ENCODE results near the gene NFATC4. TPM values are rescaled to one million over a fixed set of nuclear protein-coding genes. Genes with fewer than 3 reads are reported as not detected.
"Not testable (repeated sequence)": the region's sequence is repeated elsewhere in the genome, so short reads cannot be mapped to it uniquely, and the experiment has no call there.

Gene NFATC4
- total and polyA plus RNA-seq, 10 of the 15 experiments (the other 5 are each of a cell fraction or from before 2014, with no cell fraction given) = 0.97 to 14.3 (median 4.9) TPM

- TF ChIP-seq ASH2L (IDR thresholded peaks at IDR 0.05; ENCODE audit: borderline replicate concordance, low read depth) = no peak
These were observed 16.5 kb upstream of the NFATC4 start (continued) for GRCh38 chr14:24351517-24351916.

GRCh38 chr14:24353559-24354481 lies 14.2 kb upstream of the NFATC4 start:
- Histone ChIP-seq H3K4me3 (no peak overlapping the region), H3K9me3 (replicated peaks; ENCODE audit: control insufficient read depth, insufficient read depth, low read length) (no peaks in the 10 kb centered on the region), H3K27ac (ENCODE audit: control insufficient read depth, insufficient read depth) (no peak overlapping the region), H2AFZ (ENCODE audit: control insufficient read depth, low read depth, low read length) (no peak overlapping the region), H3K27me3 (replicated peaks in 1 of 2; ENCODE audit: control insufficient read depth in 2 of 2, insufficient read depth in 2 of 2, low read length in 1 of 2) (peaks cover 1 to 4% of the 10 kb centered on the region in 2 experiments; a peak in 3 of 4 replicates), H3K79me2 (ENCODE audit: control insufficient read depth, insufficient read depth, low read length) (no peaks in the 10 kb centered on the region), H3K36me3 (ENCODE audit: control insufficient read depth in 2 of 2, insufficient read depth in 2 of 2, low read length in 1 of 2) (no peaks in the 10 kb centered on the region), H3K4me1 (ENCODE audit: control insufficient read depth, insufficient read depth, low read length) (no peaks in the 10 kb centered on the region), H4K20me1 (ENCODE audit: control insufficient read depth, insufficient read depth) (no peaks in the 10 kb centered on the region), H3K4me2 (ENCODE audit: control insufficient read depth, insufficient read depth) (no peak overlapping the region), H3K9ac (ENCODE audit: control insufficient read depth, insufficient read depth, low read length) (no peak overlapping the region)
- RAD21 ChIA-PET (ENCODE audit: unreplicated experiment) = no interaction called here
- ATAC-seq (peak; percentile 71), FAIRE-seq (no peak), DNase-seq (ENCODE audit: low read depth, low spot score) (no peak)
- intact Hi-C loops (cut with micrococcal nuclease; ENCODE audit: unreplicated experiment) (no loop called here), in situ Hi-C loops (cut with MboI) (no loop called here)
- CTCF ChIA-PET = interaction anchor here (2.5 kb wide), 1 partner anchor 20 kb away, joined by 10 read pairs; no protein-coding TSS in a partner anchor
- WGBS (ENCODE audit: insufficient coverage, insufficient replicate concordance, low lambda C conversion rate, missing lambda C conversion rate) = 52% methylated on average over 5 of the region's 5 CpGs
- BruUV-seq (replicated peaks) = no TSS peak
- SMC1A ChIA-PET (ENCODE audit: uncharacterized antibody, unreplicated experiment) = no interaction called here
- POLR2A ChIA-PET = no interaction called here
- no peak for TF ChIP-seq PAX5 (IDR thresholded peaks at IDR 0.05; ENCODE audit: borderline replicate concordance, low read depth, low read length)
- TF ChIP-seq STAT1 (conservative IDR thresholded peaks at IDR 0.05) = no peak
- TF ChIP-seq ZNF384 (IDR thresholded peaks at IDR 0.05; ENCODE audit: borderline replicate concordance, low read depth, low read length) = no peak
- TF ChIP-seq BCL3 (IDR thresholded peaks at IDR 0.05; ENCODE audit: borderline replicate concordance, insufficient read depth, low read depth, low read length, poor library complexity, severe bottlenecking) = no peak
- TF ChIP-seq LARP7 (IDR thresholded peaks at IDR 0.05) = no peak
- TF ChIP-seq, protein P1, sequence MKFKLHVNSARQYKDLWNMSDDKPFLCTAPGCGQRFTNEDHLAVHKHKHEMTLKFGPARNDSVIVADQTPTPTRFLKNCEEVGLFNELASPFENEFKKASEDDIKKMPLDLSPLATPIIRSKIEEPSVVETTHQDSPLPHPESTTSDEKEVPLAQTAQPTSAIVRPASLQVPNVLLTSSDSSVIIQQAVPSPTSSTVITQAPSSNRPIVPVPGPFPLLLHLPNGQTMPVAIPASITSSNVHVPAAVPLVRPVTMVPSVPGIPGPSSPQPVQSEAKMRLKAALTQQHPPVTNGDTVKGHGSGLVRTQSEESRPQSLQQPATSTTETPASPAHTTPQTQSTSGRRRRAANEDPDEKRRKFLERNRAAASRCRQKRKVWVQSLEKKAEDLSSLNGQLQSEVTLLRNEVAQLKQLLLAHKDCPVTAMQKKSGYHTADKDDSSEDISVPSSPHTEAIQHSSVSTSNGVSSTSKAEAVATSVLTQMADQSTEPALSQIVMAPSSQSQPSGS (IDR thresholded peaks at IDR 0.05; ENCODE audit: low read length) = no peak
- no peak for TF ChIP-seq POLR2AphosphoS5 (IDR thresholded peaks at IDR 0.05; ENCODE audit: low read length)
- no peak for TF ChIP-seq RCOR1 (conservative IDR thresholded peaks at IDR 0.05; ENCODE audit: low read depth, low read length)
- TF ChIP-seq NFXL1 (IDR thresholded peaks at IDR 0.05; ENCODE audit: borderline replicate concordance) = no peak
- TF ChIP-seq MEF2A (IDR thresholded peaks at IDR 0.05; ENCODE audit: insufficient read depth, low read depth, low read length) = no peak
- no peak for TF ChIP-seq ETV6 (conservative IDR thresholded peaks at IDR 0.05 in 1 of 2, IDR thresholded peaks at IDR 0.05 in 1 of 2; ENCODE audit: borderline replicate concordance in 1 of 2, low read depth in 1 of 2)

DNA sequence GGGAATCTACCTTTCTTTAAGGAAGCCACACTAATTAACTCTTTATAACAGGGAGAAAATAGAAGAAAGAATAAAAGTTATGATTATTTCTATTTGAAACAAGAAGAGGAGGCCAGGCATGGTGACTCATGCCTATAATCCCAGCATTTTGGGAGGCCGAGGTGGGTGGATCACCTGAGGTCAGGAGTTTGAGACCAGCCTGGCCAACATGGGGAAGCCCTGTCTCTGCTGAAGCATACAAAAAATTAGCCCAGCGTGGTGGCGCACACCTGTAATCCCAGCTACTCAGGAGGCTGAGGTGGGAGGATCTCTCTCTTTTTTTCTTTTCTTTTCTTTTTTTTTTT lies 13.5 kb upstream of the NFATC4 start:
- H3K9me3 ChIP-seq (replicated peaks; ENCODE audit: control insufficient read depth, insufficient read depth, low read length); H3K79me2 ChIP-seq (ENCODE audit: control insufficient read depth, insufficient read depth, low read length); H3K36me3 ChIP-seq (ENCODE audit: control insufficient read depth in 2 of 2, insufficient read depth in 2 of 2, low read length in 1 of 2); H3K4me1 ChIP-seq (ENCODE audit: control insufficient read depth, insufficient read depth, low read length); H3K4me2 ChIP-seq (ENCODE audit: control insufficient read depth, insufficient read depth); ATAC-seq; H3K9ac ChIP-seq (ENCODE audit: control insufficient read depth, insufficient read depth, low read length); RAD21 ChIA-PET (ENCODE audit: unreplicated experiment); BruUV-seq (replicated peaks); FAIRE-seq; DNase-seq (ENCODE audit: low read depth, low spot score); in situ Hi-C loops (cut with MboI); POLR2A ChIA-PET; H3K4me3 ChIP-seq; H2AFZ ChIP-seq (ENCODE audit: control insufficient read depth, low read depth, low read length); H4K20me1 ChIP-seq (ENCODE audit: control insufficient read depth, insufficient read depth); SMC1A ChIA-PET (ENCODE audit: uncharacterized antibody, unreplicated experiment); intact Hi-C loops (cut with micrococcal nuclease; ENCODE audit: unreplicated experiment); H3K27me3 ChIP-seq (replicated peaks in 1 of 2; ENCODE audit: control insufficient read depth in 2 of 2, insufficient read depth in 2 of 2, low read length in 1 of 2); CTCF ChIA-PET; H3K27ac ChIP-seq (ENCODE audit: control insufficient read depth, insufficient read depth): not testable (repeated sequence)
- WGBS (ENCODE audit: insufficient coverage, insufficient replicate concordance, low lambda C conversion rate, missing lambda C conversion rate) = 54% methylated on average over 3 of the region's 3 CpGs
